AG09309 (cell line): ENCODE results near the gene KIF2A.

ENCODE experiments used
- DNase-seq: peaks from one replicate; pipeline ENCODE4 v3.0.0-alpha.2; 2010; ENCODE audit warnings: low read depth
- H3K4me3 ChIP-seq: 2 replicates; pipeline ENCODE4 v1.5.1; 2011; ENCODE audit warnings: mild to moderate bottlenecking, low read depth, low read length, moderate library complexity; ENCODE audit not compliant: control insufficient read depth
- TF ChIP-seq, protein P1 (sequence below): IDR thresholded peaks from 2 replicates; pipeline ENCODE4 v1.5.1; 2011; ENCODE audit warnings: mild to moderate bottlenecking, low read depth, low read length, inconsistent platforms; ENCODE audit not compliant: insufficient read depth, control insufficient read depth; ENCODE audit errors: missing control alignments

KIF2A gene

DNA sequence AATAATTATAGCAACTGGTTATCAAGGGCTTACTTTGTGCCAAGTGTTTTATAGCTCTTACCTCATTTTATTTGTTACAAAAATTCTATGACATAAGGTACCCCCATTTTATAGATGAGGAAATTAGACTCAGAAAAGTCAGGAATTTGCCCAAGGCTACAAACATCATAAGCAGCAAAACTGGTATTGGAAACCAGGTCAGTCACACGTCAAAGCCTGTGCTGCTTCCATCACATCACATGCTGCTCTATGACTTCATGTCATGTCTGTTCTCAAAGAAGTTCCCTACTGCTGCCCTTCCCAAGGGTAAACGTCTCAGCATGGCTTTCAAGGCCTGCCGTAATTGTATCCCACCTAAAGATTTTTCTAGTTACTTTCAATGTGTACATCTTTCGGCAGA lies 6.9 kb upstream of the KIF2A start:
- TF ChIP-seq, protein P1, sequence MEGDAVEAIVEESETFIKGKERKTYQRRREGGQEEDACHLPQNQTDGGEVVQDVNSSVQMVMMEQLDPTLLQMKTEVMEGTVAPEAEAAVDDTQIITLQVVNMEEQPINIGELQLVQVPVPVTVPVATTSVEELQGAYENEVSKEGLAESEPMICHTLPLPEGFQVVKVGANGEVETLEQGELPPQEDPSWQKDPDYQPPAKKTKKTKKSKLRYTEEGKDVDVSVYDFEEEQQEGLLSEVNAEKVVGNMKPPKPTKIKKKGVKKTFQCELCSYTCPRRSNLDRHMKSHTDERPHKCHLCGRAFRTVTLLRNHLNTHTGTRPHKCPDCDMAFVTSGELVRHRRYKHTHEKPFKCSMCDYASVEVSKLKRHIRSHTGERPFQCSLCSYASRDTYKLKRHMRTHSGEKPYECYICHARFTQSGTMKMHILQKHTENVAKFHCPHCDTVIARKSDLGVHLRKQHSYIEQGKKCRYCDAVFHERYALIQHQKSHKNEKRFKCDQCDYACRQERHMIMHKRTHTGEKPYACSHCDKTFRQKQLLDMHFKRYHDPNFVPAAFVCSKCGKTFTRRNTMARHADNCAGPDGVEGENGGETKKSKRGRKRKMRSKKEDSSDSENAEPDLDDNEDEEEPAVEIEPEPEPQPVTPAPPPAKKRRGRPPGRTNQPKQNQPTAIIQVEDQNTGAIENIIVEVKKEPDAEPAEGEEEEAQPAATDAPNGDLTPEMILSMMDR, result no peak
- no peak overlapping the region for H3K4me3 ChIP-seq
- DNase-seq, result no peak

DNA sequence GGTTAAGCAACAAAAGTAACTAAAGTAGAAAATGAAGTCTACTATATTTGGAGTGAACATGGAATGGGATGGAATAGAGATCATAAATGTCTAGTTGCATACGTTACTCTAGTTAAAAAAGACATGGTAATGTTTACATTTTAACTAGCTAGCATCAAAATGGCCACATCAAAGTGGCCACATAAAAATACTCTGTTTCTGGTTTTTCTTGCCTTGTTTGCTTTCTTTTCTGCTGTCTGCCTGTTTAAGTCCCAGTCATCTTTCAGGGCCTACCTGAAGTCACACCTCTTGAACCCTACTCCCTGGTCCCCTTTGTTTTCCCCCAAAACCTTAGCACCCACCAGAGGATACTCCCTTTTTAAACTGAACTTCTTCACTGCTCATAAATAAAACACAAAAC lies 6.4 kb upstream of the KIF2A start:
- TF ChIP-seq, protein P1, result no peak
- no peak for DNase-seq
- no peak overlapping the region for H3K4me3 ChIP-seq

GRCh38 chr5:62305358-62305714 lies 670 bp upstream of the KIF2A start:
- TF ChIP-seq, protein P1, result no peak
- no peak for DNase-seq

DNA sequence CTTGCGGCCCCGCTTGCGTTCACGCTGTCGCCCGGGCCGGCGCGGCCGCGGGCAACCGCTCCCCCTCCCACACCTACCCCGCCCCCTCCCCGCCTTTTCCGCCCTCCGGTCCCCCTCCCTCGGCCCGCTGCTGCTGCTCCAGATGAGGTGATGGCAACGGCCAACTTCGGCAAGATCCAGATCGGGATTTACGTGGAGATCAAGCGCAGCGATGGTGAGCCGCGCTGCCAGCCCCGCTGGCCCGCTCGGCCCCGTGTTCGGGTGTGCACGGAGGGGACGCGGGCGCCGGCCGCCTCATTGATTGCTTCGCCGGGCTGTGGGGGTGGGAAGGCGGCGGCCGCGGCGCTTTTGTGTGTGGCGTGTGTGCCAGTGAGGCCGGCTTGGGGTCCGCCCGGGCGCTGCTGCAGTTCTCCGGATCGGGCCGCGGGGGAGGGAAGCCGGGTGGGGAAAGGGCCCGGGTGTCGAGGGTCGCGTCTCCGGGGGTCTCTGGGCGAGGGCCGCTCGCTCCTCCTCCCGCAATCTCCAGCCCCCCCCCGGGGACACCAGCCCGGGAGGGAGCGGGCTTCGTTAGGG lies 403 bp downstream of the KIF2A start:
- peak overlapping the region; percentile 55 for H3K4me3 ChIP-seq
- TF ChIP-seq, protein P1, result no peak
- no peak for DNase-seq

More at GRCh38 chr5:62305358-62305714, 670 bp upstream of the KIF2A start:
- peak overlapping the region; percentile 46 for H3K4me3 ChIP-seq

DNA sequence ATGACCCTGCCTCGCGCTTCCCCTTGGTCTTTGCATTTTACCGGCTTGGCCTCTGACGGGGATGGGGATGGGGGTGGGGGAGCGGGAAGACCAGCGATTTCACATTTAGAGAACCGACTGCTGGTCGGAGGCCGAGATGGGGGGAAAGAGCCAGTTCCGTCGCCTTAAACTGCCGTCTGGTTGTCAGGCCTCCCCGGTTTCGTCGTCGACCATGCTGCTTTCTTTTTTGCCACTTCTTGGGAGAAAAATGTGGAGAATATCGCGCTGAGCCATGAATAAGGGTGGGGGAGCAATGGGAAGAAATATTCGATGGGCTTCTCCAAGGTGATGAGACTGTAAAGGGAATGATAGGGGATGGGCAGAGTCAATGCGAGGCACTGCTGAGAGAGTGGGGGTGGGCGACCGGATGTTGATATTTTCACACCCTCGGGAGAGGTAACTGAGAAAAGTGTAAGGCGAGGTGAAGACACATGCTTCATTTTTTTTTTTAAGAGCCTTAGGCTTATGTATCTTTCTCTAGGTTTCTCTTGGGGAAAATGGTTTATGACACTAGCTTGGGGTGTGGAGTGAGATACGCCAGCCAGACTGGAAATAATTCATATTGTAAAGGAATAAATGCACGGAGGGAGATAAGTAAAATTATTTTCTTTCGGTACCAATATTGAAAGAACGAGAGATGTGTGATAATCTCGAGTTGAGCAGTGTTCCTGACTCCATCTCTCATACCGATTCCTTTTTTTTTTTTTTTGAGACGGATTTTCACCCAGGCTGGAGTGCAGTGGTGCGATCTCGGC lies 1.1 kb downstream of the KIF2A start:
- peak overlapping the region; percentile 55 for H3K4me3 ChIP-seq
- DNase-seq, result no peak
- TF ChIP-seq, protein P1, result no peak

- no peak overlapping the region for H3K4me3 ChIP-seq
- TF ChIP-seq, protein P1, result no peak
- no peak for DNase-seq
Observed at GRCh38 chr5:62308439-62308838, 2.4 kb downstream of the KIF2A start.
